ENCODE measurements around the gene GTF2E1.

GTF2E1 gene

DNA sequence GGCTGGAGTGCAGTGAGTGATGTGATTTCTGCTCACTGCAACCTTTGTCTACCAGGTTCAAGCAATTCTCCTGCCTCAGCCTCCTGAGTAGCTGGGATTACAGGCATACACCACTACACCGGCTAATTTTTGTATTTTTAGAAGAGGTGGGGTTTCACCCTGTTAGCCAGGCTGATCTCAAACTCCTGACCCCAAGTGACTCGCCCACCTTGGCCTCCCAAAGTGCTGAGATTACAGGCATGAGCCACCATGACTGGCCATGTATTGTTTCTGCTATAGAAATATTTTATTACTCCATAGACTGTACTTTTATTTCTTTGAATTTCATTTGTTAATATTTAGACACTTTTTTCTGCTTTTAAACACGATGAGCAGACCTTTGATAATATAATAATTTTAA lies 60.4 kb downstream of the GTF2E1 start:
- no peak for DNase-seq

DNA sequence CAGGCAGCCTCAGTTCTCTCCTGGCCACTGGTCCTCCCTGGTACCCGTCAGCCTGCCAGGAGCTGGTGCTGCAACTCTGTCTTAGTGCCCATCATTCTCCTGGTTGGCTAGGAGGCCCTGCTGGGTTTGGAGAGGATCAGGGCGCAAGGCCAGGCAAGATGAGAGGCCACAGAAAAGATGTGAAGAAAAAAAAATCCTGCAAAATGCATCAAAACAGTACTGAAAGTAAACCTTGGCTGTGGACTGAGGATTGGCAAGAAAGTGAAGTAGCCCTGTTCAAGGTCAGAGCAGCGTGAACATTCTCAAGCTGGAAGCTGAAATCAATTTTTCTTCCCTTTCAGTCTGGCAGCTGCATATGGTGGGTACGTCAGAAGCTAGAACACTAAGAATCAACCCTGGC lies 74.2 kb downstream of the GTF2E1 start:
- DNase-seq: no peak

DNA sequence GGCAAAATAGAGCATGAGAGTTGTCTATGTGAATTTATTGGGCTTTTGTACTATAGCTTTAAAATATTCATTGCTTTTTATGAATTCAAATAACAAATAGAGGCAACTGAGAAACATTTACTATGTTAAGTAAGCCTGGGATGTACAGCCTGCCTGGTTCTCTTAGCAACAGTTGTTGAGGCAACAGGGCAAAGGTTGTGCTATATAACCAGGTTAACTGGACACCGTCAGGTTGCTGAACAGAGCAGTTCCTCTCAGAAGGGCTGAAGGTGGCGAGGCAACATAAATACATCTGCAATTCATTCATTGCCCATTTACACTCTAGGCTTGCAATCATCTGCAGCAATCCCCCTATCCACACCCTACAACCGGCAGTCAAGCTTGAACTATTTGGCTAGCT lies 78.2 kb downstream of the GTF2E1 start:
- DNase-seq: no peak

DNA sequence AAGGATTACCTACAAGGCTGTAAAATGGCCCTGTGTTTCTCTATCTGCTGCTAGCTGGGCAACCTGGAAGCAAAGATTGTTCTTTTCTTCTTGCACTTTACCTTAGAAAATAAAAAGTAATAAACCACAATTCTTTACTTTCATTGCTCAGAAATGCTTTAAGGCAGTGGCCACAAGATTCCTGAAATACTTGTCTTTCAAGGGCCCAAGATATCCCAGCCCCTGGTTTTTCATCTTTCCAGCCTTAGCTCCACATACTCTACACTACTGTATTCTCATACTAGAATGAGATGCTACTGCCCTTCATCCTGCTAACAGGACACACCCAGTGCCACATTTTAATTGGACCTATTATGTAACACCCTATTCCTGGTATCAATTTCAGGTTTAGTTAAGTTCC lies 78.9 kb downstream of the GTF2E1 start:
- DNase-seq: no peak

DNA sequence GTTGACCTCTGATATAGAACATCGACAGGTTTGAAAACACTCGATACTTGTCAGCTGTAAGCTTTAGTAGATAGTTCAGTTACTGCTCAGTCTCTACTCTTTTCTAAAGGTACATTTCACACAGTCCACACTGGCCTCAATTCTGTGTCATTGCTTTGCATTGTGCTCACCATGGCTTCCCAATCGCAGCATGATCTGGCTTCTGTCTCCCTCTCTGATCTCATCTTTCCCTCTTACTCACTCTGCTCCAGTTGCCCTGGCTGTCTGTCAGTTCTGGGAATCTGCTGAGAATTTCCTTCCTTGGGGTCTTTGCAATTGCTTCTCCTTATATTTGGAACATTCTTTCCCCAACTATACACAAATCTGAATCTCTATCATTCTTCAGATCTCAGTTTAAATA lies 80.6 kb downstream of the GTF2E1 start:
- DNase-seq: no peak

DNA sequence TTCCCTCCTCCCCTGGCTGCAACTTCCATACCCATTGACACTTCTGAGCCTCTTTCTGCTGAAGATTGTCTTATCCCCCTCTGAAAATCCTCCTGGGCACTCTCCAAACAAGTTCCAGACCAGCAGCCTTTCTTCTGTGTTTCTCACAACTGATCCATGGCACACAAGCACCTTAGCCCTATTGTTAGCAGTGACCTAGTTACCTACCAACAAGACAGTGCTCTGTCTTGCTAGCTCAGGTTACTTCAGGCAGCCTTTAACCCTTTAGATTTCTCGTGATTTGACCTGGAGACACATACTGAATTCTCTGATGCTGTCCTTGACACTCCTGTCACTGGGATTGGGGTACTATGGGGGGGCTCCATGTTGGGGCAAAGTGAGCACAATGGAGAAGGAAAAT lies 82.1 kb downstream of the GTF2E1 start:
- DNase-seq: no peak

DNA sequence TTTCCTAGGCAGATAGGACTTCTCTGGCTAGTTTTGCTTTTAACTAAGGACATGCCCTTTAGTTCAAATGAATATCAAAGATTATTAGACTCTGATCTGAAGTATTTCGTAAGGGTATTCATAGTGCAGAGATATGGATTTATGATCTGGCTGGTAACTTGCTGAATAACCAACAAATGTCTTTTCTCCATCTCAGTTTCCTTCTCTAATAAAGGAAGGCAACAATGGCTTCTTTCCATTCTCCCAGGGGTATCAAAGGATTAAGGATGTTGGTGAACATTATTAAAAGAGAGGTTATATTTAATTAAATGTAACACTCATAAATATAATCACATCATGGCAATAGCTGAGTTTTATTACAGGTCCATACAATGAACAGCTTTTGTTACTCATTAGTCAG lies 86.3 kb downstream of the GTF2E1 start:
- DNase-seq: no peak

DNA sequence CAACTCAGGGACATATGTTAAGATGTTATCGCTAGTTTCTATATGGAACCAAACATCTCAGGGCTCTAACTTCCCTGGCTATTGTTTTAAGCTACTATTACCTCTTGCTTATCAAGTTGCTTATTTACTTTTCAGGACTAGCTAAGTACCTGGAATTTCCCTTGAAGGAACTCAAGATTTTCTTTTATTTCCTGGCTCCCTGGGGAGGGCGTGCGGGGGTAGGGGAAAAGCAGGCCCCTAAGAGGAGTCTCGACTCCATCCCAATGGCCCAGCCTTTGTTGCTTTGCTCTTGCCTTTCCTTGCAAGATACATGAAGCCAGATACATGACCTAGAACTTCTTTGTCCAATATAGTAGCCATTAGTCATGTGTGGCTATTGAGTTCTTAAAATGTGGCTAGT lies 88.5 kb downstream of the GTF2E1 start:
- no peak for DNase-seq

Data from activated CD4-positive, CD25-positive, alpha-beta regulatory T cell treated with anti-CD3 and anti-CD28 coated beads, Interleukin-2, amount 50 U/mL, for 72 hours (primary cell).